Fibroblast of pulmonary artery (primary cell): ENCODE measurements around the gene ALDH1B1.

Source experiments
- DNase-seq: peaks from one replicate; pipeline ENCODE4 v3.0.0-alpha.2; 2010; ENCODE audit warnings: low read depth
- H3K4me3 ChIP-seq: replicated peaks from 2 replicates; pipeline ENCODE4 v1.5.1; 2011; ENCODE audit warnings: low read depth, mild to moderate bottlenecking, control low read depth, low read length, moderate library complexity
- TF ChIP-seq, protein P1 (sequence below): IDR thresholded peaks from 2 replicates; pipeline ENCODE4 v1.5.1; 2011; ENCODE audit warnings: mild to moderate bottlenecking, control low read depth, low read length, inconsistent platforms; ENCODE audit errors: missing control alignments

ALDH1B1 gene

DNA sequence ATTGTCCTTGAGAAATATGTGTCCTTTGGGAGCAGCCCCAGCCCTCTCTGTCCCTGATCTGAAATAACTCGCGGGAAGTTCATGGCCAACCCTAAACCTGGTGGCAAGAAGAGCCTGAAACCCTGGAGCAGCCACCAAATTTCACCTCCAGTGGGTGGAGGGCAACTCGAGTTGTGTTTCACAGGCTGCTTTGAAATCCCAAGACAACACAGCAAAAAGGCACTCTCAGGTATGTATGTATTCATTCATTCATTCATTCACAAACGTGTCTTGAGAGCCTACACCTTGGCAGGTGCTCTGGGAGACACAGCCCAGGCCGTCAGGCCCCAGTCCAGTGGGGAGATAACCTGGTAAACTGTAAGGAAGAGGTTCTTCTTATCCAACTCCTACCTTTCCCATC, 35.7 kb upstream of the ALDH1B1 start:
- DNase-seq, result no peak
- TF ChIP-seq, protein P1, sequence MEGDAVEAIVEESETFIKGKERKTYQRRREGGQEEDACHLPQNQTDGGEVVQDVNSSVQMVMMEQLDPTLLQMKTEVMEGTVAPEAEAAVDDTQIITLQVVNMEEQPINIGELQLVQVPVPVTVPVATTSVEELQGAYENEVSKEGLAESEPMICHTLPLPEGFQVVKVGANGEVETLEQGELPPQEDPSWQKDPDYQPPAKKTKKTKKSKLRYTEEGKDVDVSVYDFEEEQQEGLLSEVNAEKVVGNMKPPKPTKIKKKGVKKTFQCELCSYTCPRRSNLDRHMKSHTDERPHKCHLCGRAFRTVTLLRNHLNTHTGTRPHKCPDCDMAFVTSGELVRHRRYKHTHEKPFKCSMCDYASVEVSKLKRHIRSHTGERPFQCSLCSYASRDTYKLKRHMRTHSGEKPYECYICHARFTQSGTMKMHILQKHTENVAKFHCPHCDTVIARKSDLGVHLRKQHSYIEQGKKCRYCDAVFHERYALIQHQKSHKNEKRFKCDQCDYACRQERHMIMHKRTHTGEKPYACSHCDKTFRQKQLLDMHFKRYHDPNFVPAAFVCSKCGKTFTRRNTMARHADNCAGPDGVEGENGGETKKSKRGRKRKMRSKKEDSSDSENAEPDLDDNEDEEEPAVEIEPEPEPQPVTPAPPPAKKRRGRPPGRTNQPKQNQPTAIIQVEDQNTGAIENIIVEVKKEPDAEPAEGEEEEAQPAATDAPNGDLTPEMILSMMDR, result no peak
- H3K4me3 ChIP-seq, result no peak overlapping the region

DNA sequence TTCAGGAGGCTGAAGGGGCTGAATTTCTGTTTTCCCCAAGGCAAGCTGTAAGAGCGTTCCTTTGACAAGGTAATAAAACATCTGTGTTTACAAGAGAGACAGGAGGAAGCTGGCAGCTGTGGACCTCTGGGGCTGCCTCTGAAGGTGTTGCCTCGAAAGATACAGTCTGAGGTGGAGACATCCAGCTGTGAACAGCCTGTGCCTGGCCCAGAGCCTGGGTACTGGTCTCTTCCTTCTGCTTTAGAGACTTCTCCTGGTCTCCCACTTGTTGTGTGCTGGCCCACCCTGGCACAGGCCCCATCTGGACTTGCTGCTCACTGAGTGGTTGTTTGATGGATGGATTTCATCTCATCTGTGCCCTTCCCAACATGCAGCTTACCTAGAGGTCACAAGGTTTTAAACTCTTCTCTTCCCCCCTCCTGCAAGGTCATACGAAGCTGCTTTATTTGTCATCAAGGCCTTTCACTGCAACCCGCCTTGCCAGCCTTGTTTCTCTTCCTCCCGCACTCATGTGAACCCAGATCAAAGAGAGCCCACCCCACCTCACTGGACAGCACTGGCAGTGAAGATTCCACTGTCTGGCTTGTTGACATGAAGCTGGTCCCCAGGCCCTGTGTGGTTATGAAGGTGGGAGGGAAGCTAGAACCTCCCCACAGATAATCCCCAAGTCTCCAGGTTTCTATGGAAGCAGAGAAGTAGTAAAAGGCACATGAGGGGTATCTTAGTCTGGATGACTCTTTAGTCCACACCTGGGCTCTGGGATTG, 35.0 kb upstream of the ALDH1B1 start:
- TF ChIP-seq, protein P1, result no peak

DNA sequence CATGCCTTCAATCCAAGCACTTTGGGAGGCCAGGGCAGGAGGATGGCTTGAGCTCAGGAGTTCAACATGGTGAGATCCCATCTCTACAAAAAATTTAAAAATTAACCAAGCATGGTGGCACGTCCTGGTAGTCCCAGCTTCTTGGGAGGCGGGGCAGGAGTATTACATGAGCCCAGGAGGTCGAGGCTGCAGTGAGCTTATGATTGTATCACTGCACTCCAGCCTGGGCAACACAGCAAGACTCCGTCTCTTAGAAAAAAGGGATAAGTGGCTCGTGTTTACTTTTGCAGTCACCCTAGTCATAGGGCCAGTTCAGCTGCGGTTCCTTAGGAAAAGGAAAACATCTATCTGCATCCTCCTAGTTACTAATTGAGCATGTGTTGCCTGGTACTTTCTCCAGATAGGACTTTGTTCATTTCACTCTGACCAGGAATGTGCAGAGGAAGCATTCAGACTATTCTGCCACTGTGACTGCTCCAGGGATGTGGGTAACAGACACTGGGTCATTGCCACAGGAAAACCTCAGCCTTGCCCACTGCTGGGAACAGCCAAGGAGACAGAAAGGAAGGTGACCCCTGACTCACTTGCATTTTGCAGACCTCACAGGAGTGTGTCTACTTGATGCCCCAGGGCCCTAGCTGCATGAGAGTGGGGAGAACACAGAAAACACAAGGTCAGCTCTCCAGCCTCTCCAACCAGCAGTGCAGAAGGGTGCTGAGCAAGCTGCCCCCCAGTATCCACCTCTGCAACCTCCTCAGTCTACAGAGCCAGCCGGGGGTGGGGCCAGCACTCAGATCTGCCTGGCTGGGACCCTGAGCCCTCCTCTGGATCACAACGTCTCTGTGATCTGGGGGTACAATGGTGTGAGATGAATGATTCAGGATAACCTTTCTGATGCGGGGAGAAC, 33.9 kb upstream of the ALDH1B1 start:
- DNase-seq, result no peak
- TF ChIP-seq, protein P1, result no peak
- H3K4me3 ChIP-seq, result no peak overlapping the region

More for the DNA sequence above, 35.0 kb upstream of the ALDH1B1 start:
- DNase-seq, result no peak
- H3K4me3 ChIP-seq, result no peak overlapping the region

DNA sequence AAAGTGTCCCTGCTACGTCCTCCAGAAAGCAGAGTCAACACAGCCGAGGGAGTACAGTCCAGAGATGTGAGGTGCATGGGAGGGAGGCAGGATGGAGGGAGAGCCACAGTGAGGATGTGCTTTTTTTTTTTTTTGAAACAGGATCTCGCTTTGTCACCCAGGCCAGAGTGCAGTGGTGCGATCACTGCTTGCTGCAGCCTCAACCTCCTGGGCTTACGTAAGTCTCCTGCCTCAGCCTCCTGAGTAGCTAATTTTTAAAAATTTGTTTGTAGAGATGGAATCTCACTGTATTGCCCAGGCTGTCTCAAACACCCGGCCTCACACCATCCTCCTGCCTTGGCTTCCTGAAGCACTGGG, 33.2 kb upstream of the ALDH1B1 start:
- TF ChIP-seq, protein P1, result no peak
- no peak for DNase-seq
- H3K4me3 ChIP-seq, result no peak overlapping the region

DNA sequence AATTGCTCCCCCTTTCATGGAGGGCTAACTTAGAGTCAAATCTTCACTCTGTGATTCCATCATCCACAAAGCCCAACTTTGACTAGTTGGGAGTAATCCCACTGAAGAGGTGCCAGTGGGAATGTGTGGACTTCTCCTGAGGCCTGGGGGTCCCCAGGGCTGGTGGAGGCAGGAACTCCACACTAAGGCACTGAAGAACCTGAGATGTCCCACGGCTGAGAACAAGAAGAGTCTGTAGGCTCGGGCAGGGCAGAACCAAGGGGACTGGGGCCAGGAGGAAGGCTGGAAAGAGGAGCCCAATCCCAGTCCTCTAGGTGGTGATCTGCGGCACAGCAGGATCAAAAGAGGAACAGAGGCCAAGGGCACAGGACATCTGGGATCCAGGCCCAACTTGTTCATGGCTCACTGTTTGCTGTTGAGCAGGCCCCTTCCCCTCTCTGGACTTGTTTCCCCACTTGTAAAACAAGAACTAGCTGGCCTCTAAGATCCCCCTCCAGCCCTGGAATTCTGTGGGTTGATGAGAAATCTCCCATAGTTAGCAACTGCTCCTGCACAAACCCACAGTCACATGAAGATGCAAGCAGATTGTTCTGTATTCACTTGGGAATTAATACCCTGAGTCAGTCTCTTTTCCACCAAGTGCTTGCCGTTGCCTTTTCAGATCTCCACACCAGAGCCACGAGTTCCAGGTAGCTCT, 32.7 kb upstream of the ALDH1B1 start:
- H3K4me3 ChIP-seq, result no peak overlapping the region
- DNase-seq, result peak; percentile 10
- TF ChIP-seq, protein P1, result no peak

DNA sequence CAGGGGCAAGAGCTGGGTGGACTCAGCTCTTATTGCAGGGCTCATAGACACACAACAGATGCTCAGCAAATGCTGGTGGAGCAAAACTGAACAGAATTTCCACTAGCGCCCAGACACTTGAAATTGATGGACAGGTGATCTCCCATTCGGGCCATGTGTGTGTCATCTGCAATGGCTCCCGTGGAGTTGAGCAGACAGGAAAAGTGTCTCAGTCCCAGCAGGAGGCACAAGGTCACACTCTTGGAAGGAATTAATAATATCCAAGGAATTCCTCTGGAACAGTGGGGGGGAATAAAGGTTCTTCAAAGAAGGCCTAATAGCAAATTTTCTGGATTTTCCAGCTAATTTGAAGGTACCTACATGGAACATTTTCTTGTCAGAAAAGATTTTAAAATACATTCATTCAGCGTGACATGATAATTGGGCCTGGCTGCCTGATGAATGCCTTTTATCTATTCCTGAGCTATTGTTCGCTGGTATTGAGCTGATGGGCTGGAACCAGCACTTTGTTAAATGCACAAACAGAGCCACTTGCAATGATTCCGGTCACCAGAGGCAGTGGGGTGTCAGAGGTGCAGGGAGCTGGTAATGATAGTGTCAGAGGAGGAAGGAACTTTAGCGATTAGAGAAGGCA, 31.5 kb upstream of the ALDH1B1 start:
- no peak for DNase-seq
- H3K4me3 ChIP-seq, result no peak overlapping the region
- TF ChIP-seq, protein P1, result no peak
